Measurements from ENCODE around the gene SLC25A12. TPM values are rescaled to one million over a fixed set of nuclear protein-coding genes. Genes with fewer than 3 reads are reported as not detected.

Gene SLC25A12
- total RNA-seq, 4 donors from 2014 or later: 15.9 to 20.5 (median 18.6) TPM

DNA sequence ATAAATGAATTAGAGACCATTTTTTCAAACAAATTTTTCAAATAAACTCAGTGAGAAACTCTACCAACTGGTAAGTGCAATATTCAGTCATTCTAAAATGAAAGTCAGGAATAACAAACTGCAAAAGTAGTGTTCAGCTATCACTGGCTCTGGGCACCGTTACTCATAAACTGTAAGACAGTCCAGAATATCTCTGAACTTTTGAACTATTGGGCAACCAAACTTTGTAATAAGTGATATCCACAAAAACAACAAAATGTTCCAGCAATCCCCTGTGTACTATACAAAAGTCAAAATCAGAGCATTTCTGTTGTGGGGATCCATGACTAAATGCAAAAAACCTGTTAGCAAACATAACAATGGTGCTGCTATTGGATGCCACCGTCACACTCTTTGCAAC lies 56.3 kb downstream of the SLC25A12 start:
- 37 to 50% methylated on average over 2 of the region's 2 CpGs for WGBS, 2 donors
- Histone ChIP-seq H3K4me3 (no peak overlapping the region), H3K36me3 (peaks cover 0 to 58% (median 0%) of the 10 kb centered on the region in 3 donors), H3K27ac (peak overlapping the region in 1 of 4 donors; percentile 40), H3K27me3 (no peaks in the 10 kb centered on the region), H3K9me3 (no peaks in the 10 kb centered on the region), H3K4me1 (peaks cover 0 to 22% (median 0%) of the 10 kb centered on the region in 4 donors)
- no peak for TF ChIP-seq POLR2A (IDR thresholded peaks at IDR 0.05)
- TF ChIP-seq EP300 (IDR thresholded peaks at IDR 0.05): peak in 1 of 2 donors; percentile 72
- DNase-seq (ENCODE audit: low spot score in 2 of 2): peak in 1 of 2 donors; percentile 13

DNA sequence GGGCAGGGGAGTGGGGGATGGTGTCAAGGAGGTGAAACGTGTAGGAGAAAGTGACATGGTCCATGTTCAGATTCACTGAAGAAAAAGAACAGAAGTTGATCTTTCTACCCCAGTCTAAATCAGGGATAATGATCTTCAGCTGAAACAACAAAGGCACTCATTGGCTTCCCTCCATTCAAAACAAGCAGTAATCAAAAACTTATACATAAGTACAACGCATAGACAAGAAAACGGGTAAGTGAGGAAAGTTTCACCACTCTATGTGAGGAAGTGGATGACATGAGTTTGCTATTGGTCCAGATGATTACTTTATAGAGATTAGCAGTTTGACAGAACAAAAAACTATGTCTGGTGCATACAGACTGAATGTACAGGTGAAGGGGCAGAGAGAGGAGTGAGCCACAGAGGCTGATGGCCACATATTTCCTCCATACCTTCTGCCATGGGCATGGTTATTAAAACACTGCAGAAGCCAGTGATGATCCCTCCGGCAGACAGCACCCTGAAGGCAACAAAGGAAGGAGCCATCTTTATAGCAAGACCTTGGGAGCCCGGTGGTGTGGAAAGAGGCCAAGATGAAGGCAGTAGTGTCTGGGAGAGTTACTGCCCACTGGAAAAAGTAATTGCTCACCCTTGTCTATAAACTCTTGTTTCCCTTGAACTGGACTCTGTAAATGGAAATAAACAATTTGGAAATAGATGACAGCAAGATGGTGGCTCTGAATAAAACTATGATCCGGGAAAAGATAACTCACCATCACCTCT lies 57.7 kb downstream of the SLC25A12 start:
- peaks cover 0 to 58% (median 5%) of the 10 kb centered on the region in 3 donors for H3K36me3 ChIP-seq
- no peaks in the 10 kb centered on the region for H3K9me3 ChIP-seq
- H3K27me3 ChIP-seq: no peaks in the 10 kb centered on the region
- TF ChIP-seq, protein P1, sequence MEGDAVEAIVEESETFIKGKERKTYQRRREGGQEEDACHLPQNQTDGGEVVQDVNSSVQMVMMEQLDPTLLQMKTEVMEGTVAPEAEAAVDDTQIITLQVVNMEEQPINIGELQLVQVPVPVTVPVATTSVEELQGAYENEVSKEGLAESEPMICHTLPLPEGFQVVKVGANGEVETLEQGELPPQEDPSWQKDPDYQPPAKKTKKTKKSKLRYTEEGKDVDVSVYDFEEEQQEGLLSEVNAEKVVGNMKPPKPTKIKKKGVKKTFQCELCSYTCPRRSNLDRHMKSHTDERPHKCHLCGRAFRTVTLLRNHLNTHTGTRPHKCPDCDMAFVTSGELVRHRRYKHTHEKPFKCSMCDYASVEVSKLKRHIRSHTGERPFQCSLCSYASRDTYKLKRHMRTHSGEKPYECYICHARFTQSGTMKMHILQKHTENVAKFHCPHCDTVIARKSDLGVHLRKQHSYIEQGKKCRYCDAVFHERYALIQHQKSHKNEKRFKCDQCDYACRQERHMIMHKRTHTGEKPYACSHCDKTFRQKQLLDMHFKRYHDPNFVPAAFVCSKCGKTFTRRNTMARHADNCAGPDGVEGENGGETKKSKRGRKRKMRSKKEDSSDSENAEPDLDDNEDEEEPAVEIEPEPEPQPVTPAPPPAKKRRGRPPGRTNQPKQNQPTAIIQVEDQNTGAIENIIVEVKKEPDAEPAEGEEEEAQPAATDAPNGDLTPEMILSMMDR (IDR thresholded peaks at IDR 0.05): no peak
- no peak for TF ChIP-seq EP300 (IDR thresholded peaks at IDR 0.05)
- DNase-seq (ENCODE audit: low spot score in 2 of 2): no peak
- H3K4me3 ChIP-seq: no peak overlapping the region
- peaks cover 0 to 22% (median 0%) of the 10 kb centered on the region in 4 donors for H3K4me1 ChIP-seq
- H3K27ac ChIP-seq: peak overlapping the region in 2 of 4 donors; percentile 4 to 28
- WGBS, 2 donors: 69 to 76% methylated on average over 6 of the region's 6 CpGs

DNA sequence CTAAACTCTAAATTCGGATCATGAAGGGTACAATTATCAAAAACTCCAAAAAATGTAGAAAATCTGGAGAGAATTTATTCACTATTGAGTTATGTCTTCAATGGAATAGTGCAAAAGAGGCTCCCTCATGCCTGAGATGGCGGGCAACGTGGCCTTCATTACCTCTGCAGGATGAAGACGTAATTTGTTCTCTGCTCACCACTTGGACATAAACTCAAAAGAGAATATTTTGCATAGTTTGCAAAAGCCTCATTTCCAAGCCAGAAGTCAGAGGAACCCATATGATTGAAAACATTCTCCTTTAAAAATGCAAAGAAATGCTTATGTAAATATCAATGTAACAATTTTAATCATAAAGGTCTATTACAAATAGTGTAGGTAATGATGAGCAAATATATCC lies 58.7 kb downstream of the SLC25A12 start:
- Histone ChIP-seq H3K27me3 (no peaks in the 10 kb centered on the region), H3K4me3 (no peak overlapping the region), H3K9me3 (no peaks in the 10 kb centered on the region), H3K36me3 (peaks cover 0 to 61% (median 5%) of the 10 kb centered on the region in 3 donors), H3K4me1 (peaks cover 0 to 22% (median 0%) of the 10 kb centered on the region in 4 donors), H3K27ac (no peak overlapping the region)
- DNase-seq (ENCODE audit: low spot score in 2 of 2): no peak
- 71 to 80% methylated on average over 4 of the region's 4 CpGs for WGBS, 2 donors
- TF ChIP-seq POLR2A (IDR thresholded peaks at IDR 0.05) (no peak), EP300 (IDR thresholded peaks at IDR 0.05) (no peak)
- TF ChIP-seq, protein P1 (IDR thresholded peaks at IDR 0.05): no peak

DNA sequence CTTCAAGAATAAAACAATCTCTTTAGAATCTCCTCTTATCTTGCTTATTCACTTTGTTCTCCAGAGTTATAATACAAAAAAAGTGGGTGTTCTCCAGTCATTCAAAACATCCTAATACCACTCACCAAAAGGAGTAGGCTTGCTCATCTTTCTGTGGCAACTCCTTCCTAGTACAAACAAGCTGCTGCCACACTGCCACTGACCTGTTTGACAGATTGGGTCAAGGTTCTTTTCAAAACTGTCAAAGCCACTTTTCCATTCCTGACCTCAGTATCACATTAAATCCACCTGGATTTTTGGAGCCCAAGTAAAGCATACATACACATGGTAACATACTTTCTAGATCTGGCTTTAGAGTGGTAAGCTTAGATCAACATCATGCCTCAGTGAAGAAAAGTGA lies 59.8 kb downstream of the SLC25A12 start:
- Histone ChIP-seq H3K27ac (no peak overlapping the region), H3K36me3 (peaks cover 0 to 62% (median 5%) of the 10 kb centered on the region in 3 donors), H3K4me3 (no peak overlapping the region), H3K9me3 (no peaks in the 10 kb centered on the region), H3K4me1 (peaks cover 0 to 17% (median 0%) of the 10 kb centered on the region in 4 donors), H3K27me3 (no peaks in the 10 kb centered on the region)
- no peak for DNase-seq (ENCODE audit: low spot score in 2 of 2)
- no peak for TF ChIP-seq EP300 (IDR thresholded peaks at IDR 0.05)
- TF ChIP-seq, protein P1 (IDR thresholded peaks at IDR 0.05): no peak
- no peak for TF ChIP-seq POLR2A (IDR thresholded peaks at IDR 0.05)

DNA sequence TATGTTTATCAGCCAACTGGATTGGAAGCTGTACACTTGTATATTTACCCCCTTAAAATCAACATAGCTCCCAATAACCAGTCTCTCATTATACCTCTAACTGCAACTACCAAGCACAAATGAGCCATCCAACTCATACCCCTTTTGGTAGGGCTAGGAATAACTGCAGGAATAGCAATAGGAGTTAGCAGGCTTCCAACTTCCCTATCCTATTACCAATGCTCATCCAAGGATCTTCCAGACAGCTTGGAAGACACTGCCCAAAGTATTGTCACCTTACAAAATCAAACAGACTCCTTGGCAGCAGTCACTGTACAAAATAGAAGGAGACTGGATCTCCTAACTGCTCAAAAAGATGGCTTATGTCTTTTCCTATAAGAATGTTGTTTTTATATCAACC lies 61.6 kb downstream of the SLC25A12 start:
- Histone ChIP-seq H3K36me3 (peaks cover 0 to 77% (median 5%) of the 10 kb centered on the region in 3 donors), H3K27me3 (no peaks in the 10 kb centered on the region), H3K9me3 (no peaks in the 10 kb centered on the region), H3K27ac (no peak overlapping the region), H3K4me1 (peaks cover 0 to 7% (median 0%) of the 10 kb centered on the region in 4 donors), H3K4me3 (no peak overlapping the region)
- no peak for TF ChIP-seq EP300 (IDR thresholded peaks at IDR 0.05)
- no peak for TF ChIP-seq POLR2A (IDR thresholded peaks at IDR 0.05)
- TF ChIP-seq, protein P1 (IDR thresholded peaks at IDR 0.05): no peak
- no peak for DNase-seq (ENCODE audit: low spot score in 2 of 2)
